ENCODE measurements around the gene BNIP2. TPM values are rescaled to one million over a fixed set of nuclear protein-coding genes. Genes with fewer than 3 reads are reported as not detected.

BNIP2 gene
- total and polyA plus RNA-seq, 2 of the 13 experiments (the other 11 are each of a cell fraction or from before 2014, with no cell fraction given): 17.4 to 57.6 TPM

GRCh38 chr15:59656897-59657634 lies 32.1 kb downstream of the BNIP2 start, which contains the start of gene GTF2A2 (continued):
- TF ChIP-seq FOXJ3 (CRISPR knock-in tag; IDR thresholded peaks at IDR 0.05; ENCODE audit: borderline replicate concordance) (no peak), HOXA3 (CRISPR knock-in tag; IDR thresholded peaks at IDR 0.05) (peak; percentile 34; the same call in 1 of the 2 replicates), ZSCAN20 (CRISPR knock-in tag; IDR thresholded peaks at IDR 0.05; ENCODE audit: borderline replicate concordance) (no peak), ZNF232 (CRISPR knock-in tag; IDR thresholded peaks at IDR 0.05; ENCODE audit: borderline replicate concordance) (0 out of 2 replicates have a peak, but pooled peaks have one; percentile 46), WIZ (CRISPR knock-in tag; IDR thresholded peaks at IDR 0.05) (no peak), ZNF782 (CRISPR knock-in tag; IDR thresholded peaks at IDR 0.05; ENCODE audit: borderline replicate concordance) (peak; percentile 94), HHEX (CRISPR knock-in tag; IDR thresholded peaks at IDR 0.05) (no peak), ZNF280D (CRISPR knock-in tag; IDR thresholded peaks at IDR 0.05) (0 out of 2 replicates have a peak, but pooled peaks have one; percentile 23), ZNF740 (CRISPR knock-in tag; IDR thresholded peaks at IDR 0.05) (no peak), GLI4 (CRISPR knock-in tag; IDR thresholded peaks at IDR 0.05; ENCODE audit: borderline replicate concordance) (peak; percentile 82; the same call in 1 of the 2 replicates), CEBPB (IDR thresholded peaks at IDR 0.05; ENCODE audit: borderline replicate concordance, low read depth, low read length) (no peak), RAD51 (IDR thresholded peaks at IDR 0.05; ENCODE audit: borderline replicate concordance) (no peak), ZBED4 (CRISPR knock-in tag; IDR thresholded peaks at IDR 0.05; ENCODE audit: borderline replicate concordance) (no peak), THAP7 (CRISPR knock-in tag; IDR thresholded peaks at IDR 0.05) (peak; percentile 38; the same call in 1 of the 2 replicates), PPARG (CRISPR knock-in tag; conservative IDR thresholded peaks at IDR 0.05) (no peak), ZNF577 (CRISPR knock-in tag; IDR thresholded peaks at IDR 0.05; ENCODE audit: borderline replicate concordance, low read depth) (no peak)
